Stimulated activated CD8-positive, alpha-beta memory T cell treated with anti-CD3 and anti-CD28 coated beads, Interleukin-12 subunit alpha, Interleukin-12 subunit beta, amount 100 ng/mL, for 24 hours (primary cell): ENCODE data around the gene CARNS1.

Source experiments
- DNase-seq: peaks from one replicate; pipeline ENCODE4 v3.0.0-alpha.2; 2020; ENCODE audit errors: extremely low read depth

The CARNS1 gene

GRCh38 chr11:67428052-67429001 lies 12.8 kb downstream of the CARNS1 start, which contains the start of gene RPS6KB2:
TSS of gene RPS6KB2 (plus strand) at chr11:67428494. CDS start at chr11:67428546, 52 bp downstream.
- DNase-seq, result peak; percentile 99

- no peak for DNase-seq
Observed at GRCh38 chr11:67429038-67429668, 13.7 kb downstream of the CARNS1 start.

GRCh38 chr11:67429722-67430121 lies 14.2 kb downstream of the CARNS1 start:
- DNase-seq, result no peak

- DNase-seq, result no peak
Observed at GRCh38 chr11:67431346-67432249, 16.1 kb downstream of the CARNS1 start.

- no peak for DNase-seq
Observed at GRCh38 chr11:67432655-67433349, 17.3 kb downstream of the CARNS1 start.

GRCh38 chr11:67433536-67434394 lies 18.3 kb downstream of the CARNS1 start:
- DNase-seq, result no peak

GRCh38 chr11:67434395-67434881 lies 19.0 kb downstream of the CARNS1 start:
- DNase-seq, result no peak

- no peak for DNase-seq
Observed at GRCh38 chr11:67435031-67435726, 19.7 kb downstream of the CARNS1 start.

- DNase-seq, result no peak
Observed at GRCh38 chr11:67435727-67436458, 20.4 kb downstream of the CARNS1 start.

GRCh38 chr11:67436459-67437081 lies 21.1 kb downstream of the CARNS1 start:
- no peak for DNase-seq

- DNase-seq, result peak; percentile 60
Observed at GRCh38 chr11:67437082-67437808, 21.8 kb downstream of the CARNS1 start, which contains the start of gene PTPRCAP. TSS of gene PTPRCAP (minus strand) at chr11:67437682. CDS start at chr11:67437619, 63 bp downstream.

- no peak for DNase-seq
Observed at GRCh38 chr11:67437809-67438157, 22.3 kb downstream of the CARNS1 start.

- peak; percentile 55 for DNase-seq
Observed at GRCh38 chr11:67438158-67438902, 22.9 kb downstream of the CARNS1 start.

GRCh38 chr11:67439321-67440228 lies 24.1 kb downstream of the CARNS1 start:
- no peak for DNase-seq

- no peak for DNase-seq
Observed at GRCh38 chr11:67440229-67441097, 25.0 kb downstream of the CARNS1 start.
